ENCODE data around the gene PEF1.

GRCh38 chr1:31657972-31658510 lies 13.4 kb upstream of the PEF1 start:
- TF ChIP-seq CTBP1 (IDR thresholded peaks at IDR 0.05; ENCODE audit: borderline replicate concordance) (no peak), ELF4 (IDR thresholded peaks at IDR 0.05) (no peak), SUZ12 (IDR thresholded peaks at IDR 0.05) (no peak)
